Retina (tissue), 1 donor: ENCODE data around the gene CNTN5.

Source experiments
- DNase-seq: peaks from one replicate; pipeline ENCODE4 v3.0.0-alpha.2; 2016

Gene CNTN5

GRCh38 chr11:99522467-99523173, 501.9 kb downstream of the CNTN5 start:
- DNase-seq = no peak

- no peak for DNase-seq
Measured at GRCh38 chr11:99531468-99531867, 510.7 kb downstream of the CNTN5 start.

- no peak for DNase-seq
Measured at GRCh38 chr11:99534812-99535211, 514.1 kb downstream of the CNTN5 start.

GRCh38 chr11:99535406-99535805, 514.7 kb downstream of the CNTN5 start:
- DNase-seq = no peak

DNA sequence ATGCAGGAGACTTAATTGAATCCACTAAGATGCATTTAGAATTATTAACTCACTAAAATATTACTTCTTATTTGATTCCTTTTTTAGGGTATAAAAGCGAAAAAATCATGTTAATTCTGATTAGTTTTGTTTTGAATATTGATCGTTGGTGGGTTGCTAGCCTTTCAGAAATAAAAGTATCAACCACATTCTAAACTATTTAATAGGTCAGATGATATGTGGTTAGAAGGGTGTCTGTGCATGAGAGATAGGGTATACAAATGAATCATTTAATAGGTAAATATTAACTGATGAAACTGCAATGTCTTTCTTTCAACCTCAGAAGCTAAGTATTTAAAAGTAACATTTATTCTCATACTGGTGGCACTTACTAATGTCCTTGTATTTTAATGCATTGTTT, 515.1 kb downstream of the CNTN5 start:
- DNase-seq = no peak

DNA sequence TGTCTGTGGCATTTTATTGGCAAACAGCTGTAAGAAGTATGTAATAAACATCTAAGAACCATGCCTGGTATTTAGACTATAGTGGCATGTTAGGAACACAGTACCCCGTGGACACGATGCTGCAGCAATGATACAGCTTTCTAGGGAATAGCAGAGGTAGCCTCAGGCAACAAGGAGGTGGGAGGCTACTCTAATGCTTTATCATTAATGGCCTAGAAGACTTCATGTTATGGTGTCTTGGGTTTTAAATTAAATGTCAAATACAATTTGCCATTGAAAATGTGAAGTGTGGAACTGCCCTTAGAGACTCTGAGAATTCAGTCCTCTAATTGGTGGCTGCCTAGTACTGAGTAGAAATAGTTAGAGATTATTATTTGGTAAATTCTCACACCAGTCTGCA, 516.9 kb downstream of the CNTN5 start:
- peak; percentile 59 for DNase-seq

GRCh38 chr11:99545616-99546015, 524.9 kb downstream of the CNTN5 start:
- DNase-seq = no peak

DNA sequence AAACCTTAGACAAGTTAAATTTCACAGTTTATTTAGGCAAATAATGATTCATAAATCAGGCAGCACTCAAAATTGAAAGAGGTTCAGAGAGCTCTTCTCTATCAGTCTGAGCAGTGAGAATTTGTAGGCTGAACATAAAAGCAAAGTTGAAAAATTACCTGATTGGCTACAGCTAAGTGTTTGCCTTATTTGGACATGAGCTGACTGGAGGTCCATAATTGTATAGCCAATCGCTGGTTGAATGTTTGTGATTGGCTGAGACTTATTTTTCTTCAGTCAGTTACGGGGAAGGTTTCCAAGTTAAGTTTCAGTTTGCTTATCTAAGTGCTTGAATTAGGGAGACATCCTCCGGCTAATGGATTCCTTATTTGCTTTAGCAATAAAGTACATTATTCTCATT, 527.5 kb downstream of the CNTN5 start:
- no peak for DNase-seq

GRCh38 chr11:99554232-99554903, 533.6 kb downstream of the CNTN5 start:
- DNase-seq = no peak

DNA sequence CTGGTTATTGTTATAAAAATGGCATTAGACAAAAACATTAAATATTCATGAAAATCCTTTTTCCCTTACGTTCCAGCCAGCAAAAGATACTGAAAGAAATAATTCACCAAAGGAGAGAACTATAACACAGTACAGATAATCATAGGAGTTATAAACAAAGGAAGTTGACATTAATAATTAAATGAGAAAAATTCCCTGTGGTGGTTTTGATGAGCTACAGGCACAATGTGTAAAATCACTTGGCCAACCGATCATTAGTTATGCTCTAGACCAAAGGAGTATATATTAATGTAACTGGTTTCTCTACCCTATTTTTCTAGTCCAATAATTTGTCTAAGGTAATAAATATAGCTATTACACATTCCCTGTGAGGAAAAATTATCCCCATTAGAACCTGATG, 534.7 kb downstream of the CNTN5 start:
- no peak for DNase-seq

DNA sequence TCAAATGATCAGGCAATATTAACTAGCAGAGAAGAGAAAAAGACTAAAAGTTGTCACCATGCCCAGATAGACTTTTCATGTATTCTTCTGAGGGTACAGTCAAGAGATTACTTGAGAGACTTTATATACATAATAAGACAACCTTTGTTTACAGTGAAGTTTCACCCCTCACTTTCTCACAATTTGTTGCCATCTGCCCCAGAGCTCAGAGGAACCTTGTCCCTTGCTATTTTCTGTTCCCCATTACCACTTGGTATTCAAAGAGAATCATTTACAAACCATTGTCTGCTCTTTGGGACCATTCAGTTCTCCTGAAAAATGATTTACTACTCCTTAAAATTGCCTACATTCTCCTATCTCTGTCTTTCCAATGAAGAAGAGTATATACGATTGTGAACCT, 544.6 kb downstream of the CNTN5 start:
- no peak for DNase-seq

DNA sequence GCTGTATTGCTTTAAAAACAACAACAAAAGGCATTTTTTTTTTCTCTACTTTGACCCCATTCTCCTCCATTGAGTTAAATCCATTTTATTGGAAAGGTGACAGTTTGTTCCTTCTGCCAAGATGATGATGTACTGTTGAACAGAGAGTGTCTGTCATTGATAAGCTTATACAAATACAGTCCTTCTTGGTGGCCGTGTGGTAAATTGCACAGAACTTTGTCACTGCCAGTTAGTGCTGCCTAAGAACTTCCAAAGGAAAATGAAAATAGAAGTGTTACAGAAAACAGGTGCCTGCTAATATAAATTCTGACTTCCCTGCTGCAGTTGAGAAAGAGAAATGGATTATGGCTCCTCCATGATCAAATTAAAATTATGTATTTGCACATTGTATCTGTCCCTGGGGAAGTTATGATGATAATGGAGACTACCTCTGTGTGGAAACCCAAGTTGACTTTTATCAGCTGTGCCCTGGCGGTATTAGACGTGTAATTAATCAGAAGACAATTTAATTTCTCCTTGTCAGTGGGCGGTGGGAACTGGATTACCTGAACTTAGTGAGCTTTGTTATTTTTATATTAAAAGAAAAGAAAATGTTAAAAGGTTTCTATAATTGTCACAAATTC, 546.7 kb downstream of the CNTN5 start:
- DNase-seq = no peak

GRCh38 chr11:99568808-99569207, 548.1 kb downstream of the CNTN5 start:
- DNase-seq = no peak

DNA sequence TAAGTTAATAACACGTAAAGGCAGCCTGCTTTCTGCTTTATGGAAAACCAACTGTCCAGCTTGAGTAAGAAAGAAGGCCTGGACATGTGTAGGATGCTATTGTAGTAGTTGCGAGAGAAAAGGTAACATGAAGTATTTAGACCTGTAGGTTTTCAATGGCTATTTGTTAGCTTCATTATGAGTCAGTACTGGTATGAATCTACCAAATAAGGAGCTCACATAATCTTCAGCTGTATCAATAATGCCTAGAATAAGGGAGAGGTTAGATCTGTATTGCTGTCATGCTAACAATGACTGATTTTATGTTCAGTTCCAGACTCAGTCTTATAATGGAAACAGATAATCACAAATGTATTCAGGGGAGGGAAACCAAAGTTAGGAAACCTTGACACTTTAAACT, 550.3 kb downstream of the CNTN5 start:
- no peak for DNase-seq

- DNase-seq = no peak
Measured at GRCh38 chr11:99584830-99585229, 564.1 kb downstream of the CNTN5 start.

DNA sequence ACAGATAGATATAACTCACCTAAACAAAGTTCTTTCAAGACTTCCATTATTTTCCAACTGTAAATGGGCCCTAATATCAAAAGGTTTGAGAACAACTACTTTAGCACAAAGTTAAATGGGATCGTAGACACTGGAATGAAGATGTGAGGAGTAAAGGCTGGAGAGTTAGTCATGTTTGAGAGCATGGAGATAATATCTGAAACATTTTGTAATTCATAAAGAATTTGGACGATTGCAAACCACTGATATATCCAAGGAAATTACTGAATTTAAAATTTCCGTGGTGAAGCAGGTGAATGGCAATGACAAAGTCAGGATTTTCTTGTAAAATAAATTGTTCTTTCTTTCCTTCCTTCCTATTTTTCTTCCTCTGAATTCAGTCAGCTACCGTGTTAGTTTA, 564.9 kb downstream of the CNTN5 start:
- no peak for DNase-seq

- DNase-seq = no peak
Measured at GRCh38 chr11:99589771-99590170, 569.0 kb downstream of the CNTN5 start.

DNA sequence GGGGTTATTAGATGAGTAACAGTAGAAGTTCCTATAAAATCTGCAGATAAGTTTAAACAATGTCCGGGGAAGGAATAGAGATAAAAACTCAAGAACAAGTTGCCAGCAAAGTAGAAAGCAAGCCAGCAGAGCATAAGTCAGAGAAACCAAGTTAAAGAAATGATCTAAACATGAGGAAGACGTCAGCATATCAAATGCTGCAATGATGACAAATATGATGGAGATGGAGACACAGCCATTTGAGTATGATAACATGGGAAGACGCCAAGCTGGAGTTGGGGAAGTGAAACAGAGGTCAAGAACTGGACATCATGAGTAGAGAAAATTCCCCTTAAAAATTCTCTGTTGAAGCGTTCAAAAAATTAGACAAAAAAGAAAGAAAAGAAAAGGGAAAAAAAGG, 571.5 kb downstream of the CNTN5 start:
- DNase-seq = no peak

- DNase-seq = no peak
Measured at GRCh38 chr11:99593197-99593596, 572.4 kb downstream of the CNTN5 start.

- DNase-seq = no peak
Measured at GRCh38 chr11:99601179-99601578, 580.4 kb downstream of the CNTN5 start.

DNA sequence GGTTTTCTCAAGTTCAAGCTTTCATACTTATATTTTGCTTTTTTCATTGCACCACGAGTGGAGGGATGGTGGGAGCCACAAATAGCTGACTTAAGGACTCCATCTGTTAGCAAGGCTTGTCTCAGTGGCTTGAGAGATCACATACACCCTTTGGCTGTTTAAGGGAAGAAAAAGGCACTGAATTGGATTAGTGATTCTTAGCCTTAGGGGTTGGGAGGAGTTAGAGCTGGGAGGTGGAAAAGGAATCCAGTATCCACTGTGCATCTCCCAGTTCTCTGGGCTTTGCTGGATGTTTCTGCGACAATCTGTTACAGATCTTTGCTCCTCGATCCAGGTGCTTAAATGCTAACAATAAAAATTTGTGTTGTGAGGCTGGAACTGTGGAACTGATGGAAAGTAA, 593.6 kb downstream of the CNTN5 start:
- no peak for DNase-seq

DNA sequence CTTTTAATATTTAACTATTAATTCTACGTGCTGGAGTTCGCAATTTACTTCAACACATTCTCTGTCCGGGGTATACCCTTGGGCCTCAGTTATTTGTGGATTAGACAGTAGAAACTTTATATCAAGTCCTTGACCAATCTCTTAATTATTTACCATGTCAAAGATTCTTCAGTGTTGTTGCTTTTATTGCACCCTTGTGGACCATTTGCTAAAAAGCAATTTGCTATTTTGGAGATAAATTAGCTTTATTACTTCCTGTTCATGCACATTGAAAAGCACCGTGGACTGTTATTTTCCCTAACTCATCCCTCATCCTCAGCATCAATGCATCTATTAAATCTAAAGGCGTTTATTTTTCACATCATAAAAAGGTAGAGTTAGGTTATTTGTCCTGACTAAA, 609.9 kb downstream of the CNTN5 start:
- DNase-seq = no peak

DNA sequence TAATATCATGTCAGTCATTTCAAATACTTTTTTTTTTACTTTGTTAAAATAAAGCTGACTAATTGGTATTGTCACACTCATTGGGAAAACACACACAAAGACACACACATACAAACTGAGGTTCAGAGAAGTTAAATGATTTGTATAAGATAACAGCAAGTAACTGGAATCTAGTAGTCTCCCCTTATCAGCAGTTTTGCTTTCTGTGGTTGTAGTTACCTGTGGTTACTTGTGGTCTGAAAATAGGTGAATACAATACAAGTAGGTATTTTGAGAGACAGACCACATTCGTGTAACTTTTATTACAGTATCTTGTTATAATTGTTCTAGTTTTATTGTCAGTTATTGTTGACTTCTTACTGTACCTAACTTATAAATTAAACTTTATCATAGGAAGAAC, 610.9 kb downstream of the CNTN5 start:
- DNase-seq = no peak

- DNase-seq = no peak
Measured at GRCh38 chr11:99632969-99633368, 612.2 kb downstream of the CNTN5 start.
